Endothelial cell of umbilical vein (primary cell): ENCODE results near the gene PHACTR1. TPM values are rescaled to one million over a fixed set of nuclear protein-coding genes. Genes with fewer than 3 reads are reported as not detected.

Experiments used
- BruUV-seq: library from RNA; stranded (reverse); fragments of 400-500 nt; replicated peaks from 2 replicates; lab custom pipeline; 2021; lab: Mats Ljungman, UMichigan
- CTCF ChIA-PET: fragments of 300-600, 350-600 bp; sonication (Branson Sonifier 250); formaldehyde crosslinking; loops from one replicate; lab custom pipeline; 2021; ENCODE audit warnings: antibody characterized with exemption, inconsistent platforms; lab: Charles Lee
- POLR2A ChIA-PET: fragments of 300-600, 350-600 bp; sonication (Branson Sonifier 250); formaldehyde crosslinking; loops from one replicate; lab custom pipeline; 2021; ENCODE audit warnings: antibody characterized with exemption, inconsistent platforms; lab: Charles Lee
- DNase-seq: peaks from one replicate; pipeline ENCODE4 v3.0.0-alpha.2; 2011; ENCODE audit warnings: low read depth, low spot score
- FAIRE-seq: peaks from 2 replicates; lab custom pipeline; 2011; peaks lifted over from hg19 to GRCh38; lab: Jason Lieb, UNC
- H2AFZ ChIP-seq: 2 replicates; pipeline ENCODE4 v1.6.0; 2012; ENCODE audit warnings: low read depth, low read length, control low read depth, inconsistent platforms
- H3K27ac ChIP-seq: 2 replicates; pipeline ENCODE4 v1.5.1; 2011; ENCODE audit warnings: low read depth, mild to moderate bottlenecking, control low read depth, low read length, moderate library complexity; ENCODE audit not compliant: insufficient read depth
- H3K27me3 ChIP-seq, 2 experiments: 2 replicates each; pipeline versions ENCODE4 v1.6.0 to v1.6.1; 2011; ENCODE audit warnings: low read length in 2 of 2, mixed read lengths in 1 of 2; ENCODE audit not compliant: control insufficient read depth in 2 of 2, insufficient read depth in 2 of 2
- H3K36me3 ChIP-seq, 2 experiments: 2 replicates in 1 of 2; 3 replicates in 1 of 2; pipeline ENCODE4 v1.5.1; 2011; ENCODE audit warnings: low read length in 2 of 2, mild to moderate bottlenecking in 1 of 2, moderate library complexity in 1 of 2; ENCODE audit not compliant: control insufficient read depth in 2 of 2, insufficient read depth in 2 of 2; ENCODE audit errors: extremely low read depth in 1 of 2
- H3K4me1 ChIP-seq: 3 replicates; pipeline ENCODE4 v1.5.1; 2011; ENCODE audit warnings: mild to moderate bottlenecking, low read length; ENCODE audit not compliant: control insufficient read depth, insufficient read depth; ENCODE audit errors: extremely low read depth
- H3K4me2 ChIP-seq: 2 replicates; pipeline ENCODE4 v1.6.1; 2011; ENCODE audit warnings: low read length, control low read depth, mixed read lengths; ENCODE audit not compliant: insufficient read depth
- H3K4me3 ChIP-seq, 3 experiments: fragments of 200-600 bp in 1 of 3; sonication (generic), shearing (Covaris generic) in 1 of 3; replicated peaks in 1 of 3; 2 replicates each; pipeline ENCODE4 v1.5.1; 2011 to 2016; ENCODE audit warnings: control low read depth in 3 of 3, low read length in 3 of 3, mild to moderate bottlenecking in 2 of 3, inconsistent platforms in 1 of 3, low read depth in 1 of 3, moderate library complexity in 1 of 3; ENCODE audit not compliant: insufficient read depth in 1 of 3
- H3K79me2 ChIP-seq: 2 replicates; pipeline ENCODE4 v1.6.0; 2012; ENCODE audit warnings: low read length, inconsistent platforms; ENCODE audit not compliant: control insufficient read depth, insufficient read depth
- H3K9ac ChIP-seq: replicated peaks from 2 replicates; pipeline ENCODE3; 2011; ENCODE audit warnings: low read length, control low read depth; ENCODE audit not compliant: insufficient read depth; ENCODE audit errors: extremely low read depth
- H3K9me1 ChIP-seq: replicated peaks from 3 replicates; pipeline ENCODE4 v1.6.0; 2011; ENCODE audit warnings: mild to moderate bottlenecking, low read length; ENCODE audit not compliant: control insufficient read depth, insufficient read depth; ENCODE audit errors: extremely low read depth
- H3K9me3 ChIP-seq: replicated peaks from 2 replicates; pipeline ENCODE4 v1.5.1; 2012; ENCODE audit warnings: low read length, inconsistent platforms; ENCODE audit not compliant: control insufficient read depth, insufficient read depth
- H4K20me1 ChIP-seq: replicated peaks from 2 replicates; pipeline ENCODE3; 2011; ENCODE audit warnings: mild to moderate bottlenecking, low read length; ENCODE audit not compliant: control insufficient read depth, insufficient read depth; ENCODE audit errors: extremely low read depth
- CTCF ChIP-seq, 2 donors: IDR thresholded peaks; 1 replicate in 1 of 2; 2 replicates in 1 of 2; pipeline ENCODE4 v1.5.1; 2011; ENCODE audit warnings: low read length in 2 of 2, mild to moderate bottlenecking in 2 of 2, moderate library complexity in 2 of 2, control low read depth in 1 of 2, inconsistent platforms in 1 of 2, low read depth in 1 of 2; ENCODE audit not compliant: insufficient read depth in 1 of 2; ENCODE audit errors: extremely low read depth in 1 of 2
- EZH2 ChIP-seq: IDR thresholded peaks from 2 replicates; pipeline ENCODE4 v1.6.1; 2012; ENCODE audit warnings: borderline replicate concordance, low read depth, mild to moderate bottlenecking, moderate library complexity, low read length, inconsistent platforms; ENCODE audit not compliant: severe bottlenecking
- FOS ChIP-seq: IDR thresholded peaks from 2 replicates; pipeline ENCODE4 v1.6.1; 2011; ENCODE audit warnings: mild to moderate bottlenecking, low read length, moderate library complexity, borderline replicate concordance; ENCODE audit not compliant: insufficient read depth
- JUN ChIP-seq: IDR thresholded peaks from 2 replicates; pipeline ENCODE4 v1.6.1; 2011; ENCODE audit warnings: borderline replicate concordance, low read depth; ENCODE audit not compliant: insufficient read length, insufficient read depth
- MAX ChIP-seq: IDR thresholded peaks from 2 replicates; pipeline ENCODE4 v1.6.1; 2011; ENCODE audit not compliant: insufficient read depth, insufficient read length
- MYC ChIP-seq: IDR thresholded peaks from one replicate; pipeline ENCODE4 v1.6.1; 2011; ENCODE audit warnings: mild to moderate bottlenecking, low read depth, low read length
- POLR2A ChIP-seq: IDR thresholded peaks from 2 replicates; pipeline ENCODE4 v1.6.1; 2012; ENCODE audit warnings: low read depth, mild to moderate bottlenecking, control low read depth, low read length
- POLR2AphosphoS5 ChIP-seq: IDR thresholded peaks from 2 replicates; pipeline ENCODE4 v1.6.1; 2012; ENCODE audit warnings: low read depth, mild to moderate bottlenecking, control low read depth, low read length, moderate library complexity; ENCODE audit not compliant: insufficient read depth
- dilution Hi-C: fragments of 300-500 bp; cut with MboI; formaldehyde crosslinking; loops from one replicate; pipeline ENCODE4 v1.15.0; 2019; ENCODE audit warnings: low sequenced_read_pairs; ENCODE audit not compliant: extremely low pct_ligation_motif_present
- intact Hi-C: fragments of 100-400 bp; cut with micrococcal nuclease; formaldehyde crosslinking; loops from one replicate; pipeline ENCODE4 v1.10.0; 2022
- polyA plus RNA-seq, 4 experiments: library from polyadenylated mRNA; depleted of rRNA in 3 of 4; stranded (reverse) in 3 of 4; unstranded in 1 of 4; fragments of >200 nt; gene quantifications; 2 replicates each; pipeline versions ENCODE4 v1.2.1 to v1.2.3, GENCODE V29; 2011 to 2012; ENCODE audit warnings: missing spikeins in 1 of 4
- total RNA-seq: library from RNA; stranded (reverse); gene quantifications from 2 replicates; pipeline ENCODE4 v1.2.3, GENCODE V29; 2021

Gene PHACTR1
- total and polyA plus RNA-seq, 2 donors (not counting 3 experiments of a cell fraction or from before 2014, with no cell fraction given): 2.4 to 23.2 TPM

GRCh38 chr6:12976366-12976765, 259.8 kb downstream of the PHACTR1 start:
- DNase-seq (no peak), FAIRE-seq (no peak)
- Histone ChIP-seq H3K4me2 (no peak overlapping the region), H3K9ac (no peak overlapping the region), H3K36me3 (no peaks in the 10 kb centered on the region), H4K20me1 (no peaks in the 10 kb centered on the region), H3K9me1 (no peaks in the 10 kb centered on the region), H3K4me3 (no peak overlapping the region), H2AFZ (no peak overlapping the region), H3K27me3 (no peaks in the 10 kb centered on the region), H3K79me2 (no peaks in the 10 kb centered on the region), H3K4me1 (peaks cover 4% of the 10 kb centered on the region), H3K9me3 (no peaks in the 10 kb centered on the region), H3K27ac (no peak overlapping the region)
- ChIA-PET POLR2A (no interaction called here), CTCF (interaction anchor here (1.1 kb wide), 1 partner anchor 8 kb away, joined by 3 read pairs; no protein-coding TSS in a partner anchor)
- dilution Hi-C loops: no loop called here
- intact Hi-C loops: no loop called here
- no peak for TF ChIP-seq EZH2
- no peak for TF ChIP-seq FOS
- no TSS peak for BruUV-seq

GRCh38 chr6:12977206-12977605, 260.6 kb downstream of the PHACTR1 start:
- CTCF ChIA-PET: interaction anchor here (1.1 kb wide), 1 partner anchor 8 kb away, joined by 3 read pairs; no protein-coding TSS in a partner anchor
- H3K4me2 ChIP-seq: no peak overlapping the region

More at GRCh38 chr6:12977206-12977605, 260.6 kb downstream of the PHACTR1 start:
- BruUV-seq: no TSS peak
- TF ChIP-seq CTCF (IDR thresholded peaks at IDR 0.05; ENCODE audit: extremely low read depth in 1 of 2, insufficient read depth in 1 of 2, low read depth in 1 of 2, low read length in 2 of 2) (no peak), JUN (no peak), MYC (no peak), MAX (no peak), POLR2AphosphoS5 (no peak), POLR2A (no peak)
- Histone ChIP-seq H3K36me3 (no peaks in the 10 kb centered on the region), H3K4me1 (peaks cover 4% of the 10 kb centered on the region), H3K27ac (no peak overlapping the region), H2AFZ (no peak overlapping the region), H4K20me1 (no peaks in the 10 kb centered on the region), H3K9me1 (no peaks in the 10 kb centered on the region), H3K27me3 (no peaks in the 10 kb centered on the region), H3K4me3 (no peak overlapping the region), H3K9me3 (no peaks in the 10 kb centered on the region), H3K79me2 (no peaks in the 10 kb centered on the region), H3K9ac (no peak overlapping the region)
- no peak for DNase-seq
- FAIRE-seq: no peak
- POLR2A ChIA-PET: no interaction called here
- dilution Hi-C loops (no loop called here), intact Hi-C loops (no loop called here)
